Esophagus squamous epithelium (tissue), 5 donors: ENCODE results near the gene GPR158. TPM values are rescaled to one million over a fixed set of nuclear protein-coding genes. Genes with fewer than 3 reads are reported as not detected.
"Not testable (repeated sequence)": the region's sequence is repeated elsewhere in the genome, so short reads cannot be mapped to it uniquely, and the experiment has no call there.

Experiments used
- DNase-seq: peaks from one replicate; lab custom pipeline; 2025; lab: John Stamatoyannopoulos, UW
- H3K27ac ChIP-seq, 4 donors: fragments of 200-600 bp; sonication (generic); one replicate each; pipeline ENCODE4 v1.5.1; 2016 to 2019; ENCODE audit warnings: mild to moderate bottlenecking in 1 of 4
- H3K27me3 ChIP-seq, 4 donors: fragments of 200-600 bp; sonication (generic); 1 replicate in 3 of 4; 2 replicates in 1 of 4; pipeline versions ENCODE4 v1.5.1 to v1.6.0; 2017 to 2021; ENCODE audit warnings: antibody characterized with exemption in 1 of 4
- H3K36me3 ChIP-seq, 3 donors: fragments of 200-600 bp; sonication (generic); one replicate each; pipeline ENCODE4 v1.5.1; 2016 to 2019
- H3K4me1 ChIP-seq, 3 donors: fragments of 200-600 bp; sonication (generic); one replicate each; pipeline ENCODE4 v1.5.1; 2017 to 2019
- H3K4me3 ChIP-seq, 4 donors: fragments of 200-600 bp; sonication (generic); 1 replicate in 3 of 4; 2 replicates in 1 of 4; pipeline ENCODE4 v1.5.1; 2016 to 2019; ENCODE audit warnings: mild to moderate bottlenecking in 2 of 4, moderate library complexity in 1 of 4
- H3K9me3 ChIP-seq, 3 donors: fragments of 200-600 bp; sonication (generic); one replicate each; pipeline ENCODE4 v1.5.1; 2016 to 2019
- CTCF ChIP-seq, 6 experiments: fragments of 450-650 bp in 4 of 6; fragments of 200-600 bp in 2 of 6; sonication (generic) in 2 of 6; IDR thresholded peaks; one replicate each; pipeline ENCODE4 v1.5.1; 2016 to 2019; ENCODE audit warnings: antibody characterized with exemption in 6 of 6, mild to moderate bottlenecking in 4 of 6, moderate library complexity in 4 of 6
- POLR2A ChIP-seq, 4 donors: fragments of 450-650 bp; IDR thresholded peaks; one replicate each; pipeline ENCODE4 v1.6.1; 2017; ENCODE audit warnings: antibody characterized with exemption in 4 of 4, mild to moderate bottlenecking in 4 of 4, moderate library complexity in 3 of 4
- WGBS, 2 donors: methylation state at CpG; one replicate each; pipeline ENCODE4 v1.1.5; 2018; 5-methylcytosine and 5-hydroxymethylcytosine counted together
- intact Hi-C: fragments of 100-400 bp; cut with DNase I; formaldehyde crosslinking; loops from one replicate; pipeline ENCODE4 v1.15.0; 2022
- total RNA-seq, 4 donors: library from RNA; depleted of rRNA; stranded (reverse); fragments of >200 nt; gene quantifications; one replicate each; pipeline ENCODE4 v1.1.0, GENCODE V29; 2016
- donor health status: DM: yes; HTN: yes; CAD: no.

The GPR158 gene
- total RNA-seq, 4 donors from 2014 or later, result not detected

- Histone ChIP-seq H3K9me3 (no peaks in the 10 kb centered on the region), H3K4me3 (no peak overlapping the region), H3K4me1 (no peaks in the 10 kb centered on the region), H3K36me3 (no peaks in the 10 kb centered on the region), H3K27me3 (no peaks in the 10 kb centered on the region), H3K27ac (no peak overlapping the region)
- 53 to 57% methylated on average over 4 of the region's 4 CpGs for WGBS, 2 donors
- TF ChIP-seq POLR2A (IDR thresholded peaks at IDR 0.05) (no peak), CTCF (IDR thresholded peaks at IDR 0.05) (no peak)
- intact Hi-C loops, result no loop called here
- DNase-seq, result no peak
These were observed 122.7 kb downstream of the GPR158 start for GRCh38 chr10:25297466-25297865.

GRCh38 chr10:25300073-25300472, 125.3 kb downstream of the GPR158 start:
- H3K4me1 ChIP-seq, result no peaks in the 10 kb centered on the region
- H3K4me3 ChIP-seq, result no peak overlapping the region
- no peak for DNase-seq
- 38 to 79% methylated on average over 2 of the region's 2 CpGs for WGBS, 2 donors
- TF ChIP-seq CTCF (IDR thresholded peaks at IDR 0.05), result no peak
- no peak for TF ChIP-seq POLR2A (IDR thresholded peaks at IDR 0.05)
- H3K9me3 ChIP-seq, result no peaks in the 10 kb centered on the region
- H3K36me3 ChIP-seq, result no peaks in the 10 kb centered on the region
- H3K27me3 ChIP-seq, result no peaks in the 10 kb centered on the region
- intact Hi-C loops, result no loop called here
- H3K27ac ChIP-seq, result no peak overlapping the region

GRCh38 chr10:25304606-25305005, 129.8 kb downstream of the GPR158 start:
- DNase-seq, result no peak
- Histone ChIP-seq H3K4me3 (no peak overlapping the region), H3K27ac (no peak overlapping the region), H3K27me3 (no peaks in the 10 kb centered on the region), H3K4me1 (no peaks in the 10 kb centered on the region), H3K36me3 (no peaks in the 10 kb centered on the region), H3K9me3 (no peaks in the 10 kb centered on the region)
- 53 to 63% methylated on average over 4 of the region's 4 CpGs for WGBS, 2 donors
- intact Hi-C loops, result no loop called here
- no peak for TF ChIP-seq CTCF (IDR thresholded peaks at IDR 0.05)
- TF ChIP-seq POLR2A (IDR thresholded peaks at IDR 0.05), result no peak

- H3K9me3 ChIP-seq, result no peaks in the 10 kb centered on the region
- H3K36me3 ChIP-seq, result no peaks in the 10 kb centered on the region
- 55 to 77% methylated on average over 1 of the region's 1 CpG for WGBS, 2 donors
- H3K27ac ChIP-seq, result no peak overlapping the region
- intact Hi-C loops, result no loop called here
- no peak overlapping the region for H3K4me3 ChIP-seq
- TF ChIP-seq POLR2A (IDR thresholded peaks at IDR 0.05), result no peak
- no peak for TF ChIP-seq CTCF (IDR thresholded peaks at IDR 0.05)
- no peak for DNase-seq
- no peaks in the 10 kb centered on the region for H3K4me1 ChIP-seq
- H3K27me3 ChIP-seq, result no peaks in the 10 kb centered on the region
These were observed 131.6 kb downstream of the GPR158 start for GRCh38 chr10:25306386-25306785.

- 63 to 91% methylated on average over 2 of the region's 3 CpGs for WGBS, 2 donors
These were observed 133.5 kb downstream of the GPR158 start for GRCh38 chr10:25308278-25308677.

GRCh38 chr10:25317596-25318211, 142.9 kb downstream of the GPR158 start:
- DNase-seq, H3K4me1 ChIP-seq, H3K27me3 ChIP-seq, H3K36me3 ChIP-seq, H3K27ac ChIP-seq, intact Hi-C loops, H3K4me3 ChIP-seq, H3K9me3 ChIP-seq: not testable (repeated sequence)
- 62 to 80% methylated on average over 8 to 9 of the region's 9 CpGs for WGBS, 2 donors

More at GRCh38 chr10:25308278-25308677, 133.5 kb downstream of the GPR158 start:
- TF ChIP-seq POLR2A (IDR thresholded peaks at IDR 0.05), result no peak
- no peak for TF ChIP-seq CTCF (IDR thresholded peaks at IDR 0.05)
- Histone ChIP-seq H3K4me1 (no peaks in the 10 kb centered on the region), H3K9me3 (no peaks in the 10 kb centered on the region), H3K27ac (no peak overlapping the region), H3K36me3 (no peaks in the 10 kb centered on the region), H3K27me3 (no peaks in the 10 kb centered on the region), H3K4me3 (no peak overlapping the region)
- no peak for DNase-seq
- intact Hi-C loops, result no loop called here
